CD4-positive, alpha-beta T cell treated with Interleukin-10 for 1 hour (primary cell): Measurements from ENCODE around the gene PEMT.
A peak's percentile ranks its signal among the peaks of the same experiment; 100 is the strongest.

Experiments
- DNase-seq: peaks from one replicate; pipeline ENCODE4 v3.0.0-alpha.2; 2020

The PEMT gene

DNA sequence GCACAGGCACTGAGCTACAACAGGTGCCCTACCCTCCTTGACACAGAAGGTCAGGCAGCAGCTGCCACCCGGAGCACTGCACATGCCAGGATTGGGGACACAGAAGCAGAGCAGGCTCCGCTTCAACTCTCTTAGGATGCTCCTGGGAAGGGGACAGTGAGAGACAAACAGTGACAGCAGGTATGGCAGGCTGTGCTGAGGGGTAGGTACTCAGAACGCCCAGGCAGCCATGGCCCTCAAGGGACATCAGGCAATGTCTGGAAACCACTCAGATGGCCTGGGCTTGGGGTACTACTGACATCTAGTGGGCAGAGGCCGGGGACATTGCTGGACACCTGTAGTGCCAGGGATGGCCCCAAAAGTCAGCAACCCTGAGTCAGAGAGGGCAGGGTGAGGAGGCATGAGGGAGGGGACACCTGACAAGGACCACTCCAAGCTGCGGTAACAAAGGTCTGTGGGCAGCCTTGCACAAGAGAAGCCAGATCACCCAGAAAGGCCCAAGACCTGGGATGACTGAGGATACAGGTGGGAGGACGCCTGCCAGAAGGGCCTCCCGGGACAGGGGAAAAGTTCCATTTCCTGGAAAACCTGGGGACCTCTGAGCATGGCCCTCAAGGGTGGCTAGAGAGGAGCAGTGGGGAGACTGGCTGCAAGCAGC, 21.2 kb downstream of the PEMT start:
- no peak for DNase-seq

DNA sequence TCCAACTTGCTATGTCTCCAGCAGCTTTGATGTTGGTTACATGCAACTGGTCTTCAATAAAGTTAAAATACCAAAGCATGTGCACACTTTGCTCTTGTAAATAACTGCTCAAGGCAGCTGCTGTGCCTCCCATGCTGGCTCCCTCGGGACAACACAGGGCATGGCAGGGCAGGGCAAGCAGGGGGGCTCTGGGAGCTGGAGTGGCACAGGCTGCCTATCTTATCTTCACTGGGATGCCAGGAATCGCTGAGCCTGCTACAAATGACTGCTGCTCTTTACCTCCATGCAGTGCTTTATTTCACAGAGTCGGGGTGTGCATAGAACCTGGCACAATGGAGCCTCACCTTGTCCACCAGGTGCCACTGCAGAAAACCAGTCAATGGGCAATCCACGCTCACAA, 21.8 kb downstream of the PEMT start:
- DNase-seq, result no peak

DNA sequence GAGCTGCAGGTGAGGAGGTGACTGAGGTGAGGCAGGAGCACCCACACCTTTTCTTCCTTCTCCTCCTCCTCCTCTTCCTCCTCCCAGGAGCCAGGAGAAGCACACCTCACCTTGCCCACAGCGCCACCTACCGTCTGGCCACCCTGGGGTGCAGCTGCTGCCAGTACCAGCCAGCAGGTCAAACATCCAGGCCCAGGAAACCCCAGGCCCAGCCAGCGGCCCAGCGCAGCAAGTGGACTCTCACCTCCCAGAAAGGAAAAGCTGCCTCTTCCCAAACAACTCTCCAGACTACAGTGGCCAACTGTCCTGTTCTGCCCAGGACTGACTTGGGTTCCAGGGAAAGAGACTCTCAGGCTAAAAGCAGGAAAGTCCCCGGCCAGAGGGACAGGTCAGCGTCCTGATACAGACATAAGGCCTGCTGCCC, 22.7 kb downstream of the PEMT start:
- DNase-seq, result peak; percentile 45

DNA sequence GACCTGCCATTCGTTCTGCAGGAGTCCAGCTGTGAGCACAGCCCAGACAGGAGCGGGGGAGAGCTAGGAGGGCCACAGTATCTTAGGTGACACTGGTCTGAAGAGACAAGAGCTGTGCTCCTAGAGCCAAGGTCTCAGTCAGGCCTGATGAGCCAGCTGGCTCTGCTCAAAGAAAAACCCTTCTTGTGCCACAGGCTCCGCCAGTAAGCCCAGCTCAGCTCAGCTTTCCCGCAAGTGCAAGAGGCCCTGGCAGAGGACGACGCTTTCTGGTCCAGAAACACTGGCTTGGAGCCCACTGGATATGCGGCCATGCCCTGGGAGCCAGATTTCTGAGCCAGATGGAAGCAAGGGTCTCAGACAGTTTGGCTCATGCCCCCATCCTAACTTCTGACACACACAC, 23.9 kb downstream of the PEMT start:
- DNase-seq, result no peak

DNA sequence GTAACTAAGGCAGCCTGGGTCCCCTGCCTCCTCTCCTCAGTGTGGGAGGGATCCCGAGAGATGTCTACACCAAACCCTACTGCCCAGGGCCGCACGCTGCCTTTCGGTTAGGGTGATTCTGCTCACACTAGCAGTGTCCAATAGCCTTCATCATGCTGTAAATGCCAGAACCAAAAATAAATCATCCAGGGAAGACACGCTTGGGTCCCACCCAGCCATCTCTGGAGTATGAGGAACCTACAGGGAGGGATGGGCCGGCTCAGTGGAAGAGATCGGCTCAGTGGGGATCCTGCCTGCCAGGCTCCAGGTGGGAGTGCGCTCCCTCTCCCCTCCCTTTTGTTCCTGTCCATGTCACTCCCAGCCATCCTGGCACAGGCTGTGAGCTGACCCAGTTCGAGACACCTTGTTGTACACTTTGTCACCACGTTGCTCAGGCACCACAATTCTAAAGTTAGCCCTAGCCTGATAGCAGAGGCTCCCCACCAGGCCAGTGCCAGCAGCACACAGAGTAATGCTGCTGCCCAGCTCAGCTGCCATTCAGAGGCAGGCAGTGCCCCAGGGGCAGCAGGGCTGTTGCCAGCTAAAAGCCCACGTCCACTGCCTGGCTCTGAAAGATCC, 24.5 kb downstream of the PEMT start:
- DNase-seq, result no peak

DNA sequence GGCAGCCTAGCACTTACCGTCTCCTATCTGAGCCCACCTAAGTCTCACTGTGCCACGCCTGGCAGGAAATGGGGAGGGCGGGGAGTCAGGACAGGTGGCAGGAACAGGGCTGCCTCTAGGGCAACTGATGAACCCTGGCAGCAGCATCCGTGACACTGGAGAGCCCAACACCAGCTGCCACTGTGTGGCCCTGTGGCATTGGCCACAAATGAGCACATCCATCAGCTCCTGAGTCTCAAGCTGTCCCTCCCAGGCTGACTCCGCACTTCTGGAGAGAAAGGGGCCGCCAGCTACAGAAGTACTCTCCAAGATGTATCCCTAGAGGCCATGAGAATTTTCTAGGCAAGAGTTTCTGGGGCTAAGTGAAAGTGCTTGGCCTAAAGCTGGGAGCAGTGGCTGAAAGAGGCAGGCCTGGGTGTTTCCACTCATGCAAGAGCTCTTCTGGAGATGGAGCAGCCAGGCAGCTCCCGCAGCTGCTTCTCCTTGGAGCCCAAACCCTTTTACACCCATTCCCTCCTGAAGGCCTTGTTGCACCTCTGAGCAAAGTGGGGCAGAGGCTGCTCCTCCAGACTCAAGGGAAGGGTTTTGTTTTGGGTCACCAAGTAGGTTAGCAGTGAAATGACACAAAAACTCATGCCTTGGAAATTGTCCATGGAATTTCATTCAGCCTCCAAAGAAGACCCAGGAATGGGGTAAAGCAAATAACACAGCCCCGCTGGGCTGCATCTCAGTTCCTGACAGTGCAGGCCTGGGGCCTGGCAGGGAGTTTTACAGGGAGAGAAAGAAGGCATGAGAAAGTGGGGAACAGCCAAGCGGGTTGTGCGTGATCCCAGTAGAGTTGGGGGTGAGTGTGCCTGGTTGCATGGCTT, 25.8 kb downstream of the PEMT start:
- no peak for DNase-seq

DNA sequence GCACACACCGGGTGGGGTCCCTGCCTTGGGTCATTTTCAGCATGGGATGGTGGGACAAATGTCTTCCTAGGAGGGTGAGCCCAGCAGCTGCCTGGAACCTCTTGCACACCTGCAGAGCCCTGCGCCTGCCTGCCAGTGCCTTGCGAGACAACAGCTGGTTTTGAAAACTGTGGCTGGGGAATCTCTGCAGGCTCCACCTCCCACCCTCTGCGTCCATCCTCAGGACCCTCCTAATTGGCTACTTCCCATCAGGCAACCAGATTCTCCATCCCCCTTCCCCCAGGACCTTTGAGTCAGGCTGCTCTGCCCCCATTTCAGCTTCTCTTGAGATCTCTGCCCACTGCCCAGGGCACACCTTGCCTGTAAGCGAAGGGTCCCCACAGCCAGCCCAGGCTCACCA, 26.6 kb downstream of the PEMT start:
- DNase-seq, result no peak

DNA sequence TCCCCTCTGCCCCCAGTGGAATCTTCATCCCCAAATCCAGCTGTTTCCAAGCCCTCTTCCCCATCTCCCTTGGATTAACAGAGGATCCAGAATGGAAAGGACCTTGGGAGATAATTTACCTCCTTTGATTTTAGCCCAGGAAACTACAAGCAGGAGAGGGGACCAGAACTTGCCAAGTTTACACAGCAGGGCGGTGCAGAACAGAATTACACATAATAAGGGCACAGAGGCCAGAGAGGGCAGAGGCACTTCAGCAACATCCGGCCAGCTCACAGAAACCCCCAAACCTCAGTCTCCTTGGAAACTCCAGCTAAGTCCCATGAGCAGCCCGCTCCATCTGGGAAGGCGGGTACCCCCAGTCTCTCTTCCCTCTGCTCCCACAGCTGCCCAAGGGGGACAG, 27.2 kb downstream of the PEMT start:
- DNase-seq, result no peak

DNA sequence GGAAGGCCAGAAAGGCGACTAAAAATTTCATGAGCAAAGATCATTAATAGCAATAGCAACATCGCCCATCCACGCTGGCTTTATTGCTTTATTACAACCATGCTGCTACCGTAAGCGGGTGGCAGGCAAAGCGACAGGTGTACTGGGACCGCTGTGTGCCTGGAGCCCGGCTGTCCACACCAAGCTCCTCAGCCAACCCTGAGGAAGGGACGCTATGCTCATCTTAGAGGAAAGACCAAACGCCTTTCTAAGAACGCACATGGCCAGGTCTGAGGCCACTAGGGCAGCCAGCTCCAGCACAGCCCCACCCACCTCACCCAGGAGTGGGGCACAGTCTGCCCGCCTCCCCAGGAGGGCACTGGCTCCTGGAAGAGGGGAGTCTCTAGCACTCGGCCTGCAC, 28.0 kb downstream of the PEMT start:
- no peak for DNase-seq

DNA sequence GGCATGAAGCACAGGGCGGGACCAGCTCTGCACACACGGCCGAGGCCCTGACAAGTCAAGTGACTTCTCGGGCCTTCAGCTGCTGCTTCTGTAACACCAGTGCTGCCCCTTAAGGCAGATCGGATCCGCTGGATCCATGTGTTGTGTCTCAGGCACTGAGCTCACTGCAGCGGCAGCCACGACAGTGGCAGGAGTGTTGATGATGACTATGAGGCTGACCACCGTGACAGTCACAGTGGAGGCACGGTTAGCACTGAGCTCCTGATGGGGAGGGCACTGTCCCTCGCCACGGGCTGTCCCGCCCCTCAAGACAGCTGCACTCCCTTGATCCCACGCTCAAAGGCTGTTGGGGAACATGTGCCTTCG, 29.4 kb downstream of the PEMT start:
- no peak for DNase-seq

DNA sequence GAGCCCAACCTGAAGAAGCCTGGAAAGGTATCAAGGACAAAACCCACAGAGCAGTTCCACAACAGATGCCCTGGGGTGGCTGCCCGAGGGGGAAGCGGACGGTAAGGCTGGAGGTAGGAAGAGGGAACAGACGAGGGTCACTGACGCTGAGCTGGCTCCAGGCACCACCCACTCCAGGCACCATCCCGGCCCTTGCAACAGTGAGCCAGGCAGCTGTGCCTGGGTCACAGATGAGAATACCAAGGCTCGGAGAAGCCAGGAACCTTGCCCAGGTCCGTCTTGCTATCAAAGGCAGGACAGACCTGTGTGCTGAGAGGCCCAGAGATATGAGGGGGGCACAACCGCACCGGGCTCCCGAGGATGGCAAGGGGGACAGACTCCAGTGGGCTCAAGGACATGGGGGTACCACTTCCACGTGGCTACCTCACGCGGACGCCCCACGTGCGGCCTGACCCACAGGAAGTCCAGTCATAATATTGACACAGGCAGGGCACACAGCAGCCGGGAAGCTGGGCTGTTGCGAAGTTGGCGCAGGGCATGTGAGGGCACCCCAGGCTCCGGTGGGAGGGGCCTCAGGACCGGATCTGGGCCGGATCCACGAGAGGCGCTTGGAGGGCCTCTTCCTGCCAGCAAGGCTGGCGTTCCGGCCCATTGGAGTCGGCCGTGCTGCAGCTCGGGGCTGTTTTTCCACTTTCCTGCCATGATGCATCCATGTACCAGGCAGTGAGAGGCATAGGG, 29.9 kb downstream of the PEMT start:
- DNase-seq, result no peak

DNA sequence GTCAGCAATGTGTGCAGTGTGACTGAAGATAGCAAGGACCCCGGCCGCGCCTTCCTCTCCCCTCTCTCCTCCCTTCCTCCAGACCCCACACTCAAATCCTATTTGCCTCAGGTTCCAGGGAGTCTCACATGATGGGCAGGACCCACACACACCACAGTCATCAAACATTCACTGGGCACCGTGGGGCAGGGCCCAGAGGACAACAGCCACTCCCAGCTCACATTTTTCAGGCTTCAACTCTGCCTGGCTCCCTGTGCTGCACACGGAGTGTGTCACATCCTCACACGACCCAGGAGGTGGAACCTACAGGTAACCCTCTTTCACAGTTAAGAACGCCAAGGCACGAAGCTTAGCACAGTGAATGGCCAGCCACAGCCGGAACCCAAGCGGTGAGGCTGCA, 30.5 kb downstream of the PEMT start:
- no peak for DNase-seq

DNA sequence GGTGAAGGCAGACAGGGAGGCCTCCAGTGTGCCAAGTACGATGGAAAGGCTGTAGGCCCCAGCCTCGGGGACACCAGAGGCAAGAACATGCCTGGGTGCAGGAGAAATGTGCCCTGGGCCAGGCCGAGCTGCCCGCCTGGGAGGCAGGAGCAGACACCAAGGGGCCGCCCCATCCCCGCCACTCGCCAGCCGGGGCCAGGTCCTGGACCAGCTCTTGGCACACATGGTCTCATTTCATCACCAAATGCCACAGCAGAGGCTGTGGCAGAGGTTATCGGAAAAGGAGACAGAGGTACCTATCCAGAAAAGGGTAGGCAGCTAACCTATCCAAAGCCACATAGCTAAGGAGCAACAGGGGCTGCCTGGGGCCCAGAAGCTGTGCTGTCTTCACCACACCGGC, 31.3 kb downstream of the PEMT start:
- DNase-seq, result no peak

DNA sequence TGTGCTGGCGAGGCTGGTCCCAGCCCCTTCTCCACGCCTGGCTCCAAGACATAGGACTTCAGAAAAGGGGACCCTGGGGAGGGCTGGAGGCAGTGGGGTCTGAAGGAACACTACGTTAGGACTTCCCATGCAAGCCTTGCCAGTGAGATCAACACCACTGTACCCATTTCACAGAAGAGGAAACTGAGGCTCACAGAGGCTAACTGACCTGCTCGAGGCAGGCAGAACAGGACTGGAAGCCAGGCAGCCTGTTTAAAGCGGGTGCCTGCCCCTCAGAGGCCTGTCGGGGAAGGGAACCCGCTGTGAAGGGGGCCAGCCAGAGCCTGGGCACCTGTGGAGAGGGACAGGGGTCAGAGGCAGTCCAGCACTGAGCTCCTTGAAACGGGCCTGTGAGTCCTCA, 32.3 kb downstream of the PEMT start:
- no peak for DNase-seq

DNA sequence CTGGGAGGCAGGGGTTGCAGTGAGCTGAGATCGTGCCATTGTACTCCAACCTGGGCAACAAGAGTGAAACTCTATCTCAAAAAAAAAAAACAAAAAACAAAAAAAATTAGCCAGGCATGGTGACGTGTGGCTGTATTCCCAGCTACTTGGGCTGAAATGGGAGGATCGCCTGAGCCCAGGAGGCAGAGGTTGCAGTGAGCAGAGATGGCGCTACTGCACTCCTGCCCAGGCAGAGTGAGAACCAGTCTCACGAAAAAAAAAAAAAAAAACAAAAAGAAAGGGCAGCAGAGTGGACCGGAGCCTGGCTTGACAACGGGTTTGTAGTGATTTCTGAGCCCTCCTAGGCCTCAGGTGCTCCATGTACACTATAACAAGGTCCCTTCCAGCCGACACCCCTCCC, 33.1 kb downstream of the PEMT start:
- no peak for DNase-seq

DNA sequence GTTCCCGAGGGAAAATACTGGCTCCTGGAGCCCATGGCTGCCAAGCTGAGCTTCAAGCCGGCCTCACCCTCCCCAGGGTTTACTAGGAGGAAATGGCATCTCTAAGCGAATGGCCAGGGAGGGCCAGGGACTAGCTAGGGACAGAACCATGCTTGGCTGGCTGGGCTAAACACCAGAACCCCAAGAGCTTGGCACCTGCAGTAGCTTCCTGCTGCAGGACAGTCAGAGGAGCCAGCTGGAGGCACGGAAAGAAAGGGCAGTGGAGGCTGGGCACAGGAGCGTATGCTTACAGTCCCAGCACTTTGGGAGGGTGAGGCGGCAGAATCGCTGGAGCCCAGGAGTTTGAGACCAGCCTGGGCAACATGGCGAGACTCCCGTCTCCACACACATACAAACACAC, 33.7 kb downstream of the PEMT start:
- DNase-seq, result no peak

DNA sequence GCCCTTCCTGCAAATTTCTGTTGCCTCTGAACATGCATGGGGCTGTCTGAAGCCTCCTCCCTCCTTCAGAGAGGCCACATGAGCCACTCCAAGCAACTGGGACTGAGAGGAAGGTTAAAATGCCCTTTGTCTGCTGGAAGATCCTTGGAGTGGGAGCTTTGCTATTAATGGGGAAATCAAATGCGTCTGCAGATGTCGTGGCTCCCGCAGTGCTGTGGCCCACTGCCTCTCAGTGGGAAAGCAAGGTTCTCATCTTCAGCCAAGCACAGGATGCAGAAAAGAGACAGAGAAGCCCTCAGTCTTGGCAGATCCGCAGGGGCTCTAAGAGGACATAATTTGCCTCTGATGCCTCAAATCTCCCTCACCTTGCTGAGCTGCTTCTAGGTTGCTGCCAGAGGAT, 34.8 kb downstream of the PEMT start:
- DNase-seq, result no peak

DNA sequence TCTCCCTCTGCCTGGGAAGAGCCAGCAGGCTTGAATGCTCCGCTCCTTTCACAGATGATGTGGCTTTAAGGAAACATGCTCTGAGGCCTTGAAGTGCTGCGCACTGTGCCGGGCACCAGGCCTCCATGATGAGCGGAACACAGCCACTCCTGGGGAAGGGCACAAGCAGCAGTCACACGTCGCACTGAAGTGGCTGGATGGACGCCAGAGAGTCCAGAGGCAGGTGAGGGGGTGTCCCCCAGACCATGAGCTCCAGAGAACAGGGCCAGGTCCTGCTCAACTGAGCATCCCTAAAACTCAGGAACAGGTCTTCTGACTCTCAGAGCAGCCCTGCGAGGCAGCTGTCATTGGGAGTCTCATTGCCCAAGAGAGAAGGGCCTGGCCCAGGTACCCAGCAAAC, 35.6 kb downstream of the PEMT start:
- no peak for DNase-seq

DNA sequence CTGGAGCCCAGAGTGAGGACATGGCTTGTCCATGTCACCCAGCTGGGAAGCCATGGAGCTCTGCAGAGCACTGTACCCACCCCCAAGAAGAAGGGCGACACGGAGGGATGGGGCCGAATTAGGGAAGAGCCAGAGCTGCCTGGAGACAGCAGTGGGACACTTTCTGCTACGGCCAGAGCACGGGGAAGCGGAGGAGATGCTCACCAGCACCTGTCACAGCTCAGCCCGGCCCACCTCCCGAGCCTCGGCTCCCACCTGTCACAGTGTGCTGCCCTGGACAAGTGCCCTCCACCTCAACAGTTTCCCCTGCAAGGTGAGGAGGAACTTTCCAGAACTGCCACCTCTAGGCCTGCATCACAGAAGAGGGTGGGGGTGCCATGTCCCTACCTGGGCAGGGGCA, 36.4 kb downstream of the PEMT start:
- DNase-seq, result no peak

DNA sequence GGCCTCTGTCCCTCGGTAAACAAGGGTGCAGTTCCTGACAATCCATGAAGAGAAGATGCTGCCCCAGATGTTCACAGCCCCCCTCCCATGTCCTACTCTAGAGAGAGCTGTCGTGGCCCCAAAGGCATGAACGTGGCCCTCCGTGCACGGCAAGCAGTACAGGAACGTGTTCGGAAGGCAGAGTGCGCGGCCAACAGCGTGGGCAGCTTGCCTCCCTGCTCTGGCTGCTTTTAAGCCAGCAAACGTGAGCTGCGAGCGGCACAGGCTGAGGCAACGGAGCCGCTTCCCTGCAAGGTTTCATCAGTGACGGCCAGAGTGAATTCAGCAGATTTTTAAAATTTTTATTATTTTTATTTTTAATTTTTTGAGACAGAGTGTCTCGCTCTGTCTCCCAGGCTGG, 37.2 kb downstream of the PEMT start:
- no peak for DNase-seq

DNA sequence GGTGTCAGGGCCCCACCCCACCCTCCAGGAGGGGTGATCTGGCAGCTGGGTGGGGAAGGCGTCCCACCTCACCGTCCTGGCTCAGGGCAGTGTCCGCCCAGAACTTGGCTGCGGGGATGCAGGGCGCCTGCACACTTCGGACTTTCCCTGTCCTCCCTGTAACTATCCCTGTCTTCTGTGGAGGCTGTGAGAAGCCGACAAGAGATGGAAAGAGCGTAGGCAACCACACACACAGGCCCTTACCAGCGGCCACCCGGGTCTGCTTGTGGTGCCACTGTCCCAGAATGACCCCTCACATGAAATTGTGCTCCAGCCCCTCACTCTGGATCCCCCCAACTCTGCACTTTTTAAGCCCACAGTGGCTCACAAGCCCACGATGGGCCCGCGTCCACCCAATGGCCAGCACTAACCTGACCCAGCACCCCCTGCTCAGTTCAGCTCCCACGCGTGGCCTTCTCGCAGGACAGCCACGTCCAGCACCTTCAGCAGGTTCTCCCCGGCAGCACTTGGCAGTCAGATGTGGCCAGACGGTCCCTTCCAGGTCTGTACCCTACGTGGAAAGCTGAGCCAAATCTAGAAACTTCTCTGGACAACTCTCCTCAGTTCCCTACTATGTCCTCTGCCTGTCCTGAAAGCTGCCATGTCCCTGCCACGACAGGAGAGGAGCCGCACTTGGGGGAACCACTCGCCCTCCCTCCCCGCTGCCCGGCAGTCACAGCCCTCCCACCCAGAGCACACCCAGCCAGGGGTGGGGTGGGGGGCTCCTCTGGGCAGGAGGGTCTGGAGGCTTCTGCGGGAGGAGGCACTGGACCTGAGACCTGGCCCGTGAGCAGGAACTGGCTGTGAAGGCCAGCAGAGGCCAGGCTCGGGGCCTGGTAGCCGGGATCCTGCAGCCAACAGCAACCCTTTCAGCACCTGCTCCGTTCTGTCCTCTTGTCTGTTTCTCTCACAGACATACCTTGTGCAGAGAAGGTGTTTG, 38.0 kb downstream of the PEMT start:
- no peak for DNase-seq
